Gastroesophageal sphincter (tissue), 3 donors: ENCODE measurements around the gene KANSL2.

ENCODE experiments used
- POLR2A ChIP-seq, 2 donors: fragments of 450-650 bp; IDR thresholded peaks; one replicate each; pipeline ENCODE4 v1.6.1; 2017; ENCODE audit warnings: antibody characterized with exemption in 2 of 2, mild to moderate bottlenecking in 2 of 2, moderate library complexity in 1 of 2
- TF ChIP-seq, protein P1 (sequence below), 4 experiments: fragments of 200-600 bp in 2 of 4; fragments of 450-650 bp in 2 of 4; sonication (generic) in 1 of 4; IDR thresholded peaks; one replicate each; pipeline ENCODE4 v1.5.1; 2017 to 2019; ENCODE audit warnings: antibody characterized with exemption in 4 of 4, mild to moderate bottlenecking in 2 of 4, moderate library complexity in 2 of 4

DNA sequence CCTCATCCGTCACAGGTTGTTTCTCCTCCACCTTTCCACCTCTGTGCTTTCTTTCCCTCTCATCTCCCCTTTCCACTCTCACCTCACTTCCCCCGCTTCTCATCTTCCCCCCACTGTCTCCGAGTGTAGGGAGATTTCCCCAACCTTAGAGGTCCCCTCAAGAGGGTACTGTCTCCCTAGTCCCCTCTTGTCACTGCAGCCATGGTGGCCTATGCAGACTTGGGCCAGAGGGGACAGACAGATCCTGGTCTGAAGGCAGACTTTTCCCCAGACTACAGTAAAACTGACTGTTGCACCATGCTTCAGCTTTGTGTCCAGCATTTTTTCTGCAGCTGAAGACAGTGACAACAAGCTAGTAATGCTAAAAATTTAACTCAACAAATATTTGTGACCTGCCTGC is 41.2 kb downstream of the KANSL2 start:
- TF ChIP-seq, protein P1, sequence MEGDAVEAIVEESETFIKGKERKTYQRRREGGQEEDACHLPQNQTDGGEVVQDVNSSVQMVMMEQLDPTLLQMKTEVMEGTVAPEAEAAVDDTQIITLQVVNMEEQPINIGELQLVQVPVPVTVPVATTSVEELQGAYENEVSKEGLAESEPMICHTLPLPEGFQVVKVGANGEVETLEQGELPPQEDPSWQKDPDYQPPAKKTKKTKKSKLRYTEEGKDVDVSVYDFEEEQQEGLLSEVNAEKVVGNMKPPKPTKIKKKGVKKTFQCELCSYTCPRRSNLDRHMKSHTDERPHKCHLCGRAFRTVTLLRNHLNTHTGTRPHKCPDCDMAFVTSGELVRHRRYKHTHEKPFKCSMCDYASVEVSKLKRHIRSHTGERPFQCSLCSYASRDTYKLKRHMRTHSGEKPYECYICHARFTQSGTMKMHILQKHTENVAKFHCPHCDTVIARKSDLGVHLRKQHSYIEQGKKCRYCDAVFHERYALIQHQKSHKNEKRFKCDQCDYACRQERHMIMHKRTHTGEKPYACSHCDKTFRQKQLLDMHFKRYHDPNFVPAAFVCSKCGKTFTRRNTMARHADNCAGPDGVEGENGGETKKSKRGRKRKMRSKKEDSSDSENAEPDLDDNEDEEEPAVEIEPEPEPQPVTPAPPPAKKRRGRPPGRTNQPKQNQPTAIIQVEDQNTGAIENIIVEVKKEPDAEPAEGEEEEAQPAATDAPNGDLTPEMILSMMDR (IDR thresholded peaks at IDR 0.05), result no peak
- TF ChIP-seq POLR2A (IDR thresholded peaks at IDR 0.05), result no peak
